GM18858 (cell line): ENCODE data around the gene MED4.

Experiments
- ATAC-seq: cut with Tn5 transposase; IDR thresholded peaks from one replicate; pipeline ENCODE4 v1.9.1; 2021; ENCODE audit not compliant: unreplicated experiment

Gene MED4

GRCh38 chr13:48094781-48095502, at the start of gene MED4:
MED4 (minus strand) TSS chr13:48095104; CDS start chr13:48095078, 26 bp downstream.
- ATAC-seq: peak; percentile 87

- no peak for ATAC-seq
Measured at GRCh38 chr13:48144413-48145035, 49.6 kb upstream of the MED4 start.

GRCh38 chr13:48142436-48142835, 47.5 kb upstream of the MED4 start:
- peak; percentile 94 for ATAC-seq

- no peak for ATAC-seq
Measured at GRCh38 chr13:48138270-48138669, 43.4 kb upstream of the MED4 start.

GRCh38 chr13:48132961-48133360, 38.1 kb upstream of the MED4 start:
- ATAC-seq: no peak

- ATAC-seq: no peak
Measured at GRCh38 chr13:48131533-48131932, 36.6 kb upstream of the MED4 start.

GRCh38 chr13:48126944-48127830, 32.3 kb upstream of the MED4 start:
- ATAC-seq: peak; percentile 80

GRCh38 chr13:48125794-48126228, 30.9 kb upstream of the MED4 start:
- ATAC-seq: no peak

GRCh38 chr13:48123812-48124211, 28.9 kb upstream of the MED4 start:
- no peak for ATAC-seq

GRCh38 chr13:48121733-48122132, 26.8 kb upstream of the MED4 start:
- no peak for ATAC-seq

- no peak for ATAC-seq
Measured at GRCh38 chr13:48120241-48120640, 25.3 kb upstream of the MED4 start.

- ATAC-seq: no peak
Measured at GRCh38 chr13:48118030-48118429, 23.1 kb upstream of the MED4 start.

GRCh38 chr13:48116808-48117207, 21.9 kb upstream of the MED4 start:
- no peak for ATAC-seq

- no peak for ATAC-seq
Measured at GRCh38 chr13:48113756-48114130, 18.8 kb upstream of the MED4 start.

- no peak for ATAC-seq
Measured at GRCh38 chr13:48112896-48113755, 18.2 kb upstream of the MED4 start.

GRCh38 chr13:48110931-48111721, 16.2 kb upstream of the MED4 start:
- no peak for ATAC-seq

GRCh38 chr13:48110132-48110868, 15.4 kb upstream of the MED4 start:
- ATAC-seq: no peak

GRCh38 chr13:48108106-48108505, 13.2 kb upstream of the MED4 start:
- no peak for ATAC-seq

- no peak for ATAC-seq
Measured at GRCh38 chr13:48097793-48098192, 2.9 kb upstream of the MED4 start.
